CD4-positive, alpha-beta T cell treated with Interleukin-15 for 1 hour (primary cell): ENCODE results near the gene WIPF2.
"Not testable (repeated sequence)": the region's sequence is repeated elsewhere in the genome, so short reads cannot be mapped to it uniquely, and the experiment has no call there.

Experiments used
- DNase-seq: peaks from one replicate; pipeline ENCODE4 v3.0.0-alpha.2; 2020

The WIPF2 gene

DNA sequence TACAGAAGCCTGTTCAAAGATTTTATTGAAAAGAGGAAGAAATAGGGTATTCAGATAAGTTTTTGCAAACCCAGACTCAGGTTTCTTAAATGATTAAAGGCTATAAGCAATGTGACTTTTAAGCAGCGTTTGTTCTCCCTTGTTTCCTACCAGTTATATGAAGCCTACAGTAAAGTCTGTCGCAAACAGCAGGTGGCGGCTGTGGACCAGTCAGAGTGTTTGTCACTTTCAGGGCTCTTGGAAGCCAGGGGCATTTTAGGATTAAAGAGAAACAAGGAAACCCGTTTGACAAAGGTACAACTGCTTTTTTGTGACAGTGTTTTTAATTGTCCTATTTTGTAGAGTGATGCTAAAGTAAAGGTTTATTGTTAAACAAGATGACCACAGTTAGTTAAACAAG is 82.2 kb downstream of the WIPF2 start:
- no peak for DNase-seq

DNA sequence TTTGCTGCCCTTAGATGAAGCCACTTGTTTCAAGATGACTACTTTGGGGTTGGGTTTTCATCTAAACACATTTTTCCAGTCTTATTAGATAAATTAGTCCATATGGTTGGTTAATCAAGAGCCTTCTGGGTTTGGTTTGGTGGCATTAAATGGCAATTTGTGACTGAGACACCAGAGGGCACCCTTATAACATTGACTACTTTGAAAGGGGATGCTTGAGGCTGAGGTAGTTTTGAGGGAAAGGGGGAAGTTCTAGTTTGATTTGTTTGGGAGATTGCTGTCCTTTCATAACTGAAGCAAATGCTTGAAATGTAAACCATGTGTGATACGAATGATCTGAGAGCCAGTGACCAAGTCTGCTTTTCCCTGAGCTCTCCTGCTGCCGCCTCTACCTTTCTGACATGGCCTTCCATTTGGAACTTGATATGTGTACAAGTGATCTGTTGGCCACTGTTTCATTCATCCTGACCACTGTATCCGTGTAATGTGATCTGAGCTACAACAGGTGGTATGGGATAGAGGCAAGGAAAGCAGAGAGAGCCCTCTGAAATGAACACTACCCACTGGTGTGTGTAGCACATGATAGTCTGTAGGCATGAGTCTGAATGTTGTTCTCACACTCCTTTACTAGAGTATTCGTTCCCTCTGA is 84.0 kb downstream of the WIPF2 start:
- peak; percentile 56 for DNase-seq

DNA sequence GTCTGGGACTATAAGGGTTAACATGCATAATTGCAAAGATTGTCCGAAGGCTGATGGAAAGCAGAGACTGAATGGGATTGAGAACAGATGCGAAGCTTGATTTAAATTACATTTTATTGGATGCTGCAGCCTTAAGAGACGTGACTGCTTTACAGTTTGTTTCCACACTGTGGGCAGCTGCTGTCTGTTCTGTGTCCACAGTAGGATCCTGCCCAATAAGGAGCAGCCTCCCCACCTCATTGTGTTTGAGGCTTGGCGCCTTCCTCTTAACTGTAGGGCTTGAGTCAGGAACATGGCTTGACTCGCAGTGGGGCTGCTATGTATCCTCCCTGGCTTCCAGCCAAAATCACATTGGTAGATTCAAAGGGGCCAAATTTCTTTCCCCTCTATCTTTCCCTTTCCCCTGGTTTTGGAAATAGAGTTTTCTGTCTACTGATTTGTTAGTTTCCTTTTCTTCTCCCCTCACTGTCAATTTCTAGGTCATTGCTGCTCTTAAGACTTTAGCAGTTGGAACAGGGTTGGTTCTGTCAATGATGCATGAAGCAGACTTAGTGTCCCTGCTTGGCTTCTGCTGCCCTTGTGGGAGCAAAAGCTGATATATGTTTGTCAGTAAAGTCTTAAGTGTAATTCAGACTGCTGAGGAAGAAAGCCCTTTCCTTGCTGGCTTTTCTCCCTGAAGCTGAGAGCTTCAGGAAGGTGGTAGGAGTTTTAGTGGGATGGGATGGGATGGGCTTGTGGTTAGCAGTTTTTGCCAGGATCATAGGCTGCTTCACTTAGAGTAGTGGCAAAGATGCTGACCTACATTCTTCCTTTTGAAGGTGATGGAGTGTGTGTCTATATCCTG is 84.8 kb downstream of the WIPF2 start:
- DNase-seq = no peak

DNA sequence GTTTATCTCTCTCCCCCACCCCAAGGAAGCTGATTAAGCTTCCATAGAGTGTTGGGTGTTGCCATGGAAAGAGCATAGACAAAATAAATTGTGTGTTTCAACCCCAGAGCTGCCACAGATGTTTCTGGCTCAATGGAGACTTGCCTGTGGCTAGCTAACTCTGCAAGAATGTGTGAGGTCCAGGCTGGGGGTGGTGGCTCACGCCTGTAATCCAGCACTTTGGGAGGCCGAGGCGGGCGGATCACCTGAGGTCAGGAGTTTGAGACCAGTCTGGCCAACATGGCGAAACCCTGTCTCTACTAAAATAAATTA is 85.4 kb downstream of the WIPF2 start:
- not testable (repeated sequence) for DNase-seq

DNA sequence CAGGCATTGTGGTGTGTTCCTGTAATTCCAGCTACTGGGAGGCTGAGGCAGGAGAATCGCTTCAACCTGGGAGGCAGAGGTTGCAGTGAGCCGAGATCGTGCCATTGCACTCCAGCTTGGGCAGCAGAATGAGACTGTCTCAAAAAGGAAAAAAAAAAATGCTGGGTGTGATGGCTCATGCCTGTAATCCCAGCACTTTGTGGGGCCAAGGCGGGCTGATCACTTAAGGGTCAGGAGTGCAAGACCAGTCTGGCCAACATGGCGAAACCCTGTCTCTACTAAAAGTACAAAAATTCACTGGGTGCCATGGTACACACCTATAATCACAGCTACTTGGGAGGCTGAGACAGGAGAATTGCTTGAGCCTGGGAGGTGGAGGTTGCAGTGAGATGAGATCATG is 85.8 kb downstream of the WIPF2 start:
- not testable (repeated sequence) for DNase-seq

DNA sequence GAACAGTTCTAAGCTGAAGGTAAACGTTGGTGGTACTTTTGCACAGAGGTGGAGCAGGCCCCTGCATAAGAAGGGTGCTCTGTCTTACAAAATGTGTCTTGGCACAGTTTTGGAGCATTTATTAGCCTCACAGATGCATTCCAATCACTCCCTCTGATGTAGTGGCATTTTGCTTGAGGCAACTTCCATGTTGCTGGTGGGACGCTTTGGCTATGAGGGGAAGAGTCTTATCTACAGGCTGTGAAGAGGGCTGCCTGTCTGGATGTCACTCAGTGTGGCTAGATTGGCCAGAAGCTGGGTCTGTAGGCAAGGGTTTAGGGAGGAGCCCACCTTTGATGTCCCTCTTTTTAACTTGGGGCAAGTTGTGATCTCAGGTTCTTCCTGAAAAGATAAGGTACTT is 87.3 kb downstream of the WIPF2 start:
- no peak for DNase-seq

DNA sequence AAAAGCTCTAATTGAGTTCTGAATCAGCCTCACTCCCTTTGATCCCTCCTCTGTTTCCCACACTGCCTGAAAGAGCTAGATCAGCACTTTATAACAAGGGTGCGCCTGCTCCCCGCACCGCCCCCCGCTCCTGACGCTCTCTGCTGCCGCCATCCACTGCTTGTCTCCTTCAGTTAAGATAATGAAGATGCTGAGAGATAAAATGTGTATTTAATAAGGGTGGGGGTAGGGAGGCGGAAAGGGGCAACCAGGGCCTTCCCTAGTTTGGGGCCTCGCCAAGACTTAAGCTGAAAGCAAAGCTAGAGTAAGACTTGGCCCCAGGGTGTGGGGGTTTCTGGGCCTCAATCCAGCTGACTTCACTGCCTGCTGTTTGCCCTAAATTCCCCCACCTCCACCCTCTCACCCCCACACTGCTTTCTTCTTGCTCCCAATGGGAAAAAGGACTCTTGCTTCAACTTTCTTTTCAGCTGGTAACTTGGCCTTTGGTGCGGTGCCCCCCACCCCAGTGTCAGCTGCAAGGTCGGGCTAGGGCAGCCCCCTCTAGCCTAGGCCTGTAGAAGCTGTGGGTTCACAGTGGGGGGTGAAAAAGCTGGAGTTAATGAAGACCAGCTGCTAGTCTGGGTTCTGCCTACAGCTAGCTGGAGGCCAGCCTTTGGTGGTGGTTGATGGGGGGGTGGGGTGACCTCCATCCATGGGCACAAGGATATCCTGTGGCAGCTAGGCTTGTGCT is 88.1 kb downstream of the WIPF2 start:
- no peak for DNase-seq

DNA sequence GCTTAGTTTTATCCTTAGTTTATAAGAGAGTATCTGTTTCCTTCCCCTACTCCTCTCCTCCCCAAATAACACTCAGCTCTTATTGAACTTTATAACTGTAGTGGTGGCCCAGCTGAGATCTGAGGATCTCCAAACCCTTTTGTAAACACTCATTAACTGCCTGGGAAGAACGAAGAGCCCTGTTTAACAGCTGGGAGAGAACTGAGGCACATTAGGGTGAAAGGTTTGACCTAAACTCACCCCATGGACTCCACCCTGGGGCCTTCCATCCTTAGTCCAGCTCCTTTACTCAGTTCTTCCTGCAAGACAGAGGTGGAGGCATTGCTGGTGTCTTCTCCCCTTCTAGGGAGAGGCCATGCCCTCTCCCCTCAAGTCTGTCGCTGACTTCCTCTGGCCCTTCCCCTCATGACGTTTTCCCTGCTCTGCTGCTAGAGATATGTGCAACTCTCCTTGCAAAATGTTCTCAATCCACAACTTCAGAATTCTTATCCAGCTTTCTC is 88.7 kb downstream of the WIPF2 start:
- no peak for DNase-seq

DNA sequence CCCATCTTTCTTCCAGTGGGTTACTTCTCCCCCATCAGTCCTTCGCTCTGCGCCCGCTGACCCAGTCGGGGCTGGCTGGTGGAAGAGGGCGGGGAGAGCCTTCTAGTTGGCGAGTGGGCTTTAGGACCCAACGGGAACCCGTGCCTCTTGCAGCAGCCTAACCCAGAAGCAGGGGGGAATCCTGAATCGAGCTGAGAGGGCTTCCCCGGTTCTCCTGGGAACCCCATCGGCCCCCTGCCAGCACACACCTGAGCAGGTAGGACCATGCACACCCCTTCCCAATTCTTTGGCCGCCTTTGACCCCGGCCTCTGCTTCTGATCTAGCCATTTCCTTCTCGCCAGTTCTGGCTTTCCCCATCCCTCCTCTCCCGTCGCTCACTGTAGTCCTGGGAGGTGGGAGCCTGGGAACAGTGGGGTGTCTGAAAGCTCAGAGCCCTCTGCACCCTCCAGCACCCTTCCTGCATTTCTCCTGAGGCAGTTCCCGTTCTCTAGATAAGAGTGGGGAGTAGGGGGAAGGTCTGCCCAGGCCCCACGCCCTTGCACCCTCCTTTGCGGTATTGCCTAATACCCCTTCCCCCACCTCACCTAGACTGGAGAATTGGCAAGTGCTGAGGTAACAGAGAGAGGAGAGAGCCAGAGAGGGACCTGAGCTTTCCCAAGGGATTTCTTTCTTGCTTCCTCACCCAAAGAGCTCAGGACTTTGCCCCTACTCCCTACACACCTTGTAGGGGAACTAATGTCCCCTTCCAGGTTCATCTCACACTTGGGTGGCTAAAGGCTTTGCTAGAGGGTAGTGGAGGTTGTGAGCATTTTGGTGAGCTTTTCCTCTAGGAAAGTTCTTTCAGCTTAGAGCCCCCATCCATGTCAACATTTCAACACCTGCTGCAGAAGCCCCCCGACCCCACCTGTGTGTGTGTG is 90.2 kb downstream of the WIPF2 start, which contains the start of gene RARA:
TSS of gene RARA (plus strand) at position 150 of the 918 bp plus-strand sequence. CDS start 22,039 bp downstream, outside the sequence.
- DNase-seq = peak; percentile 45

DNA sequence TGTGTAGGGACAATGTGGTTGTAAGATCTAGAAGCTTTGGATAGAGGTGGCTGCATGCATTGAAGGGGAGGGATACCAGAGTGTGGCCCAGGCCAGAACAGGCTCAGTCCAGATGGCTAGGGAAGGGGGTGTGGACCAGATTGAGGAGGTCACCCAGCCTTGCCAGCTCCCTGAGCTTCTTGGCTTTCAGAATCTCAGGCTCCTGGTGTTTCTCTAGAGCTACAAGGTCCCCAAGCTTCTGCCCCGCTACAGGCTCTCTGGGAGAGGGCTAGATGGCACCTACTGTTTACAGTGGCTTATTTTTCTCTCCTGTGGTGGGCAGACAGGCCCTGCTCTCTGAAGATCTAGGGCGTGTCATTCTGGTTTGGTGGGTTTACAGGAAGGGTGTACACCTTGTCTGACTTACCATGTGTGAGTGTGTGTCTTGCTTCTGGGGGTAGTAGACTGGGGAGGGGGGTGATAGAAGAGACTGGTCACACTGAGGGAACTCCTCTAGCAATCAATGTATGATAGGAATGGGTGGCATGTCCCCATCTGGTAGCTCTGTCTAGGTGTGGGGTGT is 90.9 kb downstream of the WIPF2 start:
- no peak for DNase-seq

DNA sequence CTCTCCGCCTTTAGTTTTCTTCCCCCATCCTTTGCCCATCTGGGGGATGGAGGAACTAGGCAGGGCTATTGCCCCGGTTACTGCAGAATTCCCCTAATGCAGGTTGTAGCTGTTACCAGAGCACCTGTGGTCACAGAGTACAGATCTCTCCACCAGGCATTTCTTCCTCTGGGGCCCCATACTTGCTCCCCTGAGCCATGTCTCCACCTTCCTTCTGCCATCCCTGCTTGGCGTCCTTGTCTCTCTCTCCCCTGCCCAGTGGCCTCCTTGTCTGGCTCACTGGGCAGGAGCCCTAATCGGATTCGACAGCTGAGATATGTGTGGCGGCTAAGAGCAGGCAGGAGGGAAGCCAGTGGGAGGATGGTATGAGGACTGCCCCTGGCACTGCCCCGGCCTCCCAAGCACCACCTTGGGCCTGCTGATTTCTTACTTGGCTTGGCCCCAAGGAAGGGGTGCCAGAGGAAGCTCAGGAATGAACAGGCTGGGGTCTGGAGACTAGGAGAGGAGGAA is 91.8 kb downstream of the WIPF2 start:
- DNase-seq = no peak

DNA sequence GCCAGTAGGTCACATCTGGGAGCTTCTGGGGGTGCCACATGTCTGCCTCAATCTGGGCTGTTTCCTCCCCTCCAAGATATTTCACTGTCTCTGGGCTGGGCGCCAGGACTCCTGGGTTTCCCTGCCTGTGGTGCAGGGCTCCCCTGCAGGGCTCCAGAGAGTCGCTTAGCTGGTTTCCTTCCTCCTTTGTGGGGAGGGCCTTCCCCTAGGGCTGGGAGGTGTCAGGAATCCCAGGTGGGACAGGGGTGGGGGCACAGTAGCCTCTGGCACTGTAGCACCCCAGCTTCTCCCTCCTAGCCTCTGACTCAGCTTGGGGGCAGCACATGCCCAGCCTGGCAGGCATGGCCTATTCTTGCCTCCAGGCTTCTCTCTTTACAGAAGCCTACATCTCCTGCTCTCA is 92.5 kb downstream of the WIPF2 start:
- DNase-seq = no peak

DNA sequence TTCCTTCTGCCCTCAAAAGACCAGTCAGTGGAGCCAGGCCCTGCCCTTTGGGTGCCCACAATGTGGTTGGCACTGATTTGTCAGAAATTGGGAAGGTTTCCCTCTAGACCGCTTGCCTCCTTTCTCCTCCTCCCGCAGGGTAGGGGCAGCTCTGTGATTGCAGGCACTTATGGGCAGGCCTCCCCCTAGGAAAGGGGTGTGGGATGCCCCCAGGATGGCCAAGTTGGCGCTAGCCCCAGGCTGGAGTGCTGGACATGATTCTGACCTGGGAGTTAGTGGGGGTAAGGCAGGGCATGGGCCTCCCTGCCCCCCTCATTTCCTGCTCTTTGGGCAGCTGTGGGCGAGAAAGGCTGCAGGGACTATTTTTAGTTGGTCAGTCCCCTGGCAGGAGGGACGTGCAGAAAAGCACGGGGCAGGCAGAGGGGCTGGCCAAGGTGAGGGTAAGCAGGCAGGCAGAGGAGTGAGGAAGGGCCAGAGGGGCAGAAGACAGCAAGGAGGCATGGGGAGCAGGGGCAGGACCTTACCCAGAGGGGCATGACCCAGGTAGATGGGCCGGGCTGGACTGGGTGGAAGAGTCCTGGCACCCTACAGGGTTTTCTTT is 93.1 kb downstream of the WIPF2 start:
- DNase-seq = no peak

DNA sequence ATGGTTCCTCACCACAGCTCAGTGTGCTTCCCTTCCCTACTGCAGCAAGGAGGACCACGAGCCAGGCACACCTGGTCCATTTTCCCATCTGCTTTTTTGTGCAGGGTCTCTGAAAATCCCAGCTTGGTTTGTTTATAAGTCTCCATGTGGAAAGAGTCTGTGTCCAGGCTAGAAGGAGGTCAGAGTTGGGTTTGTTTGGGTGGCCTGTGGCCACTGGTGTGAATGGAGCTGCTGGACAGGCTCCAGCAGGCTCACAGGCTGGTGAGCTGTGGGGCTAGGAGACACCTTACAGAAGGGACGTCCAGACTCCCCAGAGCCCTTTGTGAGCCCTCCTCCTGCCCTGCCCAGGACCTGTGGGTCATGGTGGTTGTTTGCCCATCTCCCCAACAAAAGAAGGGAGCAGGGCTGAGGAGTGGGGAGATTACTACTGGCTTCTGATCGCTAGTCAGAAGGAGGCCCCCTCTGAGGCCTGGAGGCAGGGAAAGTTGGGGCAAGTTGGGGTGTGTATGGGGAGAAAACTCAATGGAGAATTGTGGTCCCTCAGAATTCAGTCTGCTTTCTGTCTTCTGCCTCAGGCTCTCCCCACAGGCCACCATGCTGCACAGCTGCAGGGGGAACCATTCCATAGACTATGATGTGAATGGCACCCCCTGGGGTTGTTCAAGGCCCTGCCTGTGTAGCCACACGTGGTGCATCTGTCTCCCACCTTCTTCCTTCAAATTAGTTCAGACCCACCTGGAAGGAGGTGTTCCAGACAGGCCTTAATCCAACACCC is 94.0 kb downstream of the WIPF2 start:
- no peak for DNase-seq

DNA sequence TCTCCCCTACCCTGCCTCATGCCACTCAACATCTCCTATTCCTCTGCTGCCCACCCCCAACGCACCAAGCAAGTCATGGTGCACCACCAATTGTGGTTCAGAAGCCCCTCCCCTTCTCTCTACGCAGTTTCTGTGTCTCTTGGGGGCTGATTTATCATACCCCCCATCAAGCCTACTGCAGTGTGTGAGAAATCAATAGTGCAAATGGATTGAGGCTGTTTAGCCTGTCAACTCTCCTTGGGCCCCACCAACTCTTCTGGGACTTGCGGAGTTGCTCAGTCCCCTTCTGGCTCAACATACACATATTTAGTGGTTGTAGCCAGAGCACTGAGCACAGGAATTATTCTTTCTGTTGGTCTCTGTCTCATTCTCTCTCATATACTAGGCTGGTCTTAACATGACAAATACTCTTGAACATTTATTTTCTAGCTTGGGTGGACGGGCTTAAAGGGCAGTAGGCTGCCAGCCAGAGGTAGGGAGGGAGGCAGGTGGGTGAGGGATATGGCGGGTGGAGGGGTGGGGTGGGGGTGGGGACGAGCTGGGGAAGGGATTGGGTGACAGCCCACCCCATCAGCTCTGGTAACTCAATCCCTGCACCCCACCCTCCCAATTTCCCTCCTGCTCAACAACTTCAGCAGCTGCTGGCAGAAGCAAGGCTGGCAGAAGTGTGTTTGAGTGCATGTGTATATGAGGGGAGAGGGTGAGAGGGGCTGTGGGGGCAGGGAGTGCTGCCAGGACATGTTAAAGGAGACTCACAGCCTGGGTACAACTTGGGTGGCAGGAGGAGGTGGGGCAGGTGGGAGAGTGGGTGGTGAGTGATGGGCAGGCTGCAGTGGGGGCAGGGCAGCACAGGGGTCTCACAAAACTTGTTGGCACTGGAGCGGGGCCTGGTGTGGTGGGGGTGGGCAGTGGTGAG is 94.8 kb downstream of the WIPF2 start:
- DNase-seq = no peak

DNA sequence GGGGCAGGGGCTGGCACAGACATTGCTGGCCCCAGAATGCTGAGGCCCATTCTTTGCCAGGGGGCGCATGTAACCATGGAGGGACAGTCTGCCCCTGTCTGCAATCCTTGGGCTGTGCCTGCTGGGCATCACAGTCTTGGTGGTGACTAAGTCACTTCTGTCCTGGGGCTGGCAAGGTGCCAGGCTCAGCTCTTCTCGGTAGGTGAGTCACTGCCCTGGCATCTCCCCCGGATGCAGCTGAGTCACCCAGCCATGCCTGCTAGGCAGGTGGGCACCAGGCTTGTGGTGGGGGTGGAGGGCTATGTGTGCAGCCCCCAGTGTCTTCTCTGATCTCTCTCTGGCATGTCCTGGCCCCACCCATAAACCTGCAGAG is 95.5 kb downstream of the WIPF2 start:
- DNase-seq = peak; percentile 90

DNA sequence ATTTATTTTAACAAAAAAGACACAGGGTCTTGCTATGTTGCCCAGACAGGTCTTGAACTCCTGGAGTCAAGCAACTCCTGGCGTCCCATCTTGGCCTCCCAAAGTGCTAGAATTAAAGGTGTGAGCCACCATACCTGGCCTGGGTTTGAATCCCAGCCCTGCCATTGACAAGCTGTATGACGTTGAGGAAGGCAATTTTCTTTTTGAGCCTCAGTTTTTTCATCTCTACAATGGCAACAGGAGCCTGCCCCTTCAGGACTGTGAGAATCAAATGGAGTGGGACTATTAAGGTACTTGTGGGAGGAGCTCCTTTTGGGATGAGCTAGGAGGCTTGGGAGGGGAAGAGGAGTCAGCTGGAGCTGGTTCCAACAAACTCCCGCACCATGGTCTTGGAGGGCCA is 96.1 kb downstream of the WIPF2 start:
- DNase-seq = no peak

DNA sequence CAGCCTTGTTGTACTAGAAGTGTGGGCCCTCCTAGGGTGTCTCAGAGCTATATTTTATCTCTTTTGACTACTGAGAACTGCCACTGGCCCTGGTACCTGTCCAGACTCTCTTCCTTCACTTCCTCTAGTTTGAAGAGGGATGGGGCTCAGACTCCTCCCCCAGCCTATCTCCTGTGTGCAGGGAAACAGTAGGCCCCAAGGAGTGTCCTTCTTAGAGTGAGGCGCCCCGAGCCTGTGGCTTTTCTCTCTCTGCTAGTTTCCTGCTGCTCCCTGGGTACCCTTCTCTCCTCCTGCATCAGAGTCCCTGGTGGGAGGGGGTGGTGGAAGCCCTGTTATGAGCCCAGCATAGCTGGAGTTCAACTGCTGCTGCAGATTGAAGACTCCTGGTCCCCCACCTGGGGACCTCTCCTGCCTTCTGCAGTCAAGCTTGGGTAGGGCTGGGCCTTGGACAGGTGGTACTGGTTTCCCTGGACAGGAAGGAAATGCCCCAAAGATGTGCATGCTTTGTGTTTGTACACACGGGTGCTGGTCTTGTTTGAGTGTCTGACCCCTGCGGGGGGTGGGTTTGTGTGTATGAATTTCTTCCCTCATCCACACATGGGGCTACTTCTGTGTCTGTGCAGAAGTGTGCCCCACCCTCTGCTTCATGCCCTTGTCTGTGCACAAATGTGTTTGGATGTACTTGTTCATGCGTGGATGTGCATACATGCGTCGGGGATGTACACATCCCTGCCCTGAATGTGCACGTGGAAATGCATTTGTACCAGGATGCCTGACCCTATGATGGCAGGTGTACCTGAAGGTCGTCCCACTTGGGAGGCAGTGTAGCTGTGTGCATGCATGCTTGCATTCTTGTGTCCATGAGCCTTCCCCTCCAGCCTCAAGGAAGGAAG is 96.8 kb downstream of the WIPF2 start:
- DNase-seq = no peak
